Endothelial cell of umbilical vein (primary cell): ENCODE results near the gene CFHR3. TPM values are rescaled to one million over a fixed set of nuclear protein-coding genes. Genes with fewer than 3 reads are reported as not detected.

Experiments
- BruUV-seq: library from RNA; stranded (reverse); fragments of 400-500 nt; replicated peaks from 2 replicates; lab custom pipeline; 2021; lab: Mats Ljungman, UMichigan
- CTCF ChIA-PET: fragments of 300-600, 350-600 bp; sonication (Branson Sonifier 250); formaldehyde crosslinking; loops from one replicate; lab custom pipeline; 2021; ENCODE audit warnings: antibody characterized with exemption, inconsistent platforms; lab: Charles Lee
- POLR2A ChIA-PET: fragments of 300-600, 350-600 bp; sonication (Branson Sonifier 250); formaldehyde crosslinking; loops from one replicate; lab custom pipeline; 2021; ENCODE audit warnings: antibody characterized with exemption, inconsistent platforms; lab: Charles Lee
- DNase-seq: peaks from one replicate; pipeline ENCODE4 v3.0.0-alpha.2; 2011; ENCODE audit warnings: low read depth, low spot score
- FAIRE-seq: peaks from 2 replicates; lab custom pipeline; 2011; peaks lifted over from hg19 to GRCh38; lab: Jason Lieb, UNC
- H2AFZ ChIP-seq: 2 replicates; pipeline ENCODE4 v1.6.0; 2012; ENCODE audit warnings: low read depth, low read length, control low read depth, inconsistent platforms
- H3K27ac ChIP-seq: 2 replicates; pipeline ENCODE4 v1.5.1; 2011; ENCODE audit warnings: low read depth, mild to moderate bottlenecking, control low read depth, low read length, moderate library complexity; ENCODE audit not compliant: insufficient read depth
- H3K27me3 ChIP-seq, 2 experiments: 2 replicates each; pipeline versions ENCODE4 v1.6.0 to v1.6.1; 2011; ENCODE audit warnings: low read length in 2 of 2, mixed read lengths in 1 of 2; ENCODE audit not compliant: control insufficient read depth in 2 of 2, insufficient read depth in 2 of 2
- H3K36me3 ChIP-seq, 2 experiments: 2 replicates in 1 of 2; 3 replicates in 1 of 2; pipeline ENCODE4 v1.5.1; 2011; ENCODE audit warnings: low read length in 2 of 2, mild to moderate bottlenecking in 1 of 2, moderate library complexity in 1 of 2; ENCODE audit not compliant: control insufficient read depth in 2 of 2, insufficient read depth in 2 of 2; ENCODE audit errors: extremely low read depth in 1 of 2
- H3K4me1 ChIP-seq: 3 replicates; pipeline ENCODE4 v1.5.1; 2011; ENCODE audit warnings: mild to moderate bottlenecking, low read length; ENCODE audit not compliant: control insufficient read depth, insufficient read depth; ENCODE audit errors: extremely low read depth
- H3K4me2 ChIP-seq: 2 replicates; pipeline ENCODE4 v1.6.1; 2011; ENCODE audit warnings: low read length, control low read depth, mixed read lengths; ENCODE audit not compliant: insufficient read depth
- H3K4me3 ChIP-seq, 3 experiments: fragments of 200-600 bp in 1 of 3; sonication (generic), shearing (Covaris generic) in 1 of 3; replicated peaks in 1 of 3; 2 replicates each; pipeline ENCODE4 v1.5.1; 2011 to 2016; ENCODE audit warnings: control low read depth in 3 of 3, low read length in 3 of 3, mild to moderate bottlenecking in 2 of 3, inconsistent platforms in 1 of 3, low read depth in 1 of 3, moderate library complexity in 1 of 3; ENCODE audit not compliant: insufficient read depth in 1 of 3
- H3K79me2 ChIP-seq: 2 replicates; pipeline ENCODE4 v1.6.0; 2012; ENCODE audit warnings: low read length, inconsistent platforms; ENCODE audit not compliant: control insufficient read depth, insufficient read depth
- H3K9ac ChIP-seq: replicated peaks from 2 replicates; pipeline ENCODE3; 2011; ENCODE audit warnings: low read length, control low read depth; ENCODE audit not compliant: insufficient read depth; ENCODE audit errors: extremely low read depth
- H3K9me1 ChIP-seq: replicated peaks from 3 replicates; pipeline ENCODE4 v1.6.0; 2011; ENCODE audit warnings: mild to moderate bottlenecking, low read length; ENCODE audit not compliant: control insufficient read depth, insufficient read depth; ENCODE audit errors: extremely low read depth
- H3K9me3 ChIP-seq: replicated peaks from 2 replicates; pipeline ENCODE4 v1.5.1; 2012; ENCODE audit warnings: low read length, inconsistent platforms; ENCODE audit not compliant: control insufficient read depth, insufficient read depth
- H4K20me1 ChIP-seq: replicated peaks from 2 replicates; pipeline ENCODE3; 2011; ENCODE audit warnings: mild to moderate bottlenecking, low read length; ENCODE audit not compliant: control insufficient read depth, insufficient read depth; ENCODE audit errors: extremely low read depth
- EZH2 ChIP-seq: IDR thresholded peaks from 2 replicates; pipeline ENCODE4 v1.6.1; 2012; ENCODE audit warnings: borderline replicate concordance, low read depth, mild to moderate bottlenecking, moderate library complexity, low read length, inconsistent platforms; ENCODE audit not compliant: severe bottlenecking
- FOS ChIP-seq: IDR thresholded peaks from 2 replicates; pipeline ENCODE4 v1.6.1; 2011; ENCODE audit warnings: mild to moderate bottlenecking, low read length, moderate library complexity, borderline replicate concordance; ENCODE audit not compliant: insufficient read depth
- GATA2 ChIP-seq: IDR thresholded peaks from 2 replicates; pipeline ENCODE4 v1.7.0; 2011; ENCODE audit warnings: low read depth, mild to moderate bottlenecking, moderate library complexity, mixed read lengths, low read length; ENCODE audit not compliant: insufficient read length, insufficient read depth
- JUN ChIP-seq: IDR thresholded peaks from 2 replicates; pipeline ENCODE4 v1.6.1; 2011; ENCODE audit warnings: borderline replicate concordance, low read depth; ENCODE audit not compliant: insufficient read length, insufficient read depth
- MYC ChIP-seq: IDR thresholded peaks from one replicate; pipeline ENCODE4 v1.6.1; 2011; ENCODE audit warnings: mild to moderate bottlenecking, low read depth, low read length
- POLR2A ChIP-seq: IDR thresholded peaks from 2 replicates; pipeline ENCODE4 v1.6.1; 2012; ENCODE audit warnings: low read depth, mild to moderate bottlenecking, control low read depth, low read length
- POLR2AphosphoS5 ChIP-seq: IDR thresholded peaks from 2 replicates; pipeline ENCODE4 v1.6.1; 2012; ENCODE audit warnings: low read depth, mild to moderate bottlenecking, control low read depth, low read length, moderate library complexity; ENCODE audit not compliant: insufficient read depth
- dilution Hi-C: fragments of 300-500 bp; cut with MboI; formaldehyde crosslinking; loops from one replicate; pipeline ENCODE4 v1.15.0; 2019; ENCODE audit warnings: low sequenced_read_pairs; ENCODE audit not compliant: extremely low pct_ligation_motif_present
- intact Hi-C: fragments of 100-400 bp; cut with micrococcal nuclease; formaldehyde crosslinking; loops from one replicate; pipeline ENCODE4 v1.10.0; 2022
- polyA plus RNA-seq, 4 experiments: library from polyadenylated mRNA; depleted of rRNA in 3 of 4; stranded (reverse) in 3 of 4; unstranded in 1 of 4; fragments of >200 nt; gene quantifications; 2 replicates each; pipeline versions ENCODE4 v1.2.1 to v1.2.3, GENCODE V29; 2011 to 2012; ENCODE audit warnings: missing spikeins in 1 of 4
- total RNA-seq: library from RNA; stranded (reverse); gene quantifications from 2 replicates; pipeline ENCODE4 v1.2.3, GENCODE V29; 2021
- TF ChIP-seq, protein P1 (sequence below), 2 donors: IDR thresholded peaks; 1 replicate in 1 of 2; 2 replicates in 1 of 2; pipeline ENCODE4 v1.5.1; 2011; ENCODE audit warnings: low read length in 2 of 2, mild to moderate bottlenecking in 2 of 2, moderate library complexity in 2 of 2, control low read depth in 1 of 2, inconsistent platforms in 1 of 2, low read depth in 1 of 2; ENCODE audit not compliant: insufficient read depth in 1 of 2; ENCODE audit errors: extremely low read depth in 1 of 2
- TF ChIP-seq, protein P2 (sequence below): IDR thresholded peaks from 2 replicates; pipeline ENCODE4 v1.6.1; 2011; ENCODE audit not compliant: insufficient read depth, insufficient read length

The CFHR3 gene
- total and polyA plus RNA-seq, 2 donors (not counting 3 experiments of a cell fraction or from before 2014, with no cell fraction given): not detected

DNA sequence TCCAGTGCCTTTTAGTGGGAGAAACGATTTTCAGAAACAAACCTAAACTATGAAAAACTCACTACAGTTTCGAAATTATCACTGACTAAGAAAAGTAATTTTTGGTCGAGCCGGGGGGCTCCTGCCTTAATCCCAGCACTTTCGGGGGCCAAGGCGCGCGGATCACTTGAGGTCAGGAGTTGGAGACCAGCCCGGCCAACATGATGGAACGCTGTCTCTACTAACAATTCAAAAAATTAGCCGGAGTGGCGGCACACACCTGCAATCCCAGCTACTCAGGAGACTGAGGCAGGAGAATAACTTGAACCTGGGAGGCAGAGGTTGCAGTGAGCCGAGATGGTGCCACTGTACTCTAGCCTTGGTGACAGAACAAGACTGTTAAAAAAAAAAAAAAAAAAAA, 3.0 kb downstream of the CFHR3 start:
- ChIA-PET CTCF (no interaction called here), POLR2A (no interaction called here)
- FAIRE-seq: no peak
- Histone ChIP-seq H3K9me3 (no peaks in the 10 kb centered on the region), H2AFZ (no peak overlapping the region), H3K4me2 (no peak overlapping the region), H3K4me3 (no peak overlapping the region), H3K36me3 (no peaks in the 10 kb centered on the region), H3K27me3 (no peaks in the 10 kb centered on the region), H3K27ac (no peak overlapping the region), H3K79me2 (no peaks in the 10 kb centered on the region), H3K9me1 (no peaks in the 10 kb centered on the region), H3K4me1 (no peaks in the 10 kb centered on the region), H4K20me1 (no peaks in the 10 kb centered on the region), H3K9ac (no peak overlapping the region)
- intact Hi-C loops (no loop called here), dilution Hi-C loops (no loop called here)
- DNase-seq: no peak
- no TSS peak for BruUV-seq
- TF ChIP-seq FOS (no peak), EZH2 (no peak), MYC (no peak), POLR2AphosphoS5 (no peak), GATA2 (no peak), POLR2A (no peak), JUN (no peak)
- TF ChIP-seq, protein P1, sequence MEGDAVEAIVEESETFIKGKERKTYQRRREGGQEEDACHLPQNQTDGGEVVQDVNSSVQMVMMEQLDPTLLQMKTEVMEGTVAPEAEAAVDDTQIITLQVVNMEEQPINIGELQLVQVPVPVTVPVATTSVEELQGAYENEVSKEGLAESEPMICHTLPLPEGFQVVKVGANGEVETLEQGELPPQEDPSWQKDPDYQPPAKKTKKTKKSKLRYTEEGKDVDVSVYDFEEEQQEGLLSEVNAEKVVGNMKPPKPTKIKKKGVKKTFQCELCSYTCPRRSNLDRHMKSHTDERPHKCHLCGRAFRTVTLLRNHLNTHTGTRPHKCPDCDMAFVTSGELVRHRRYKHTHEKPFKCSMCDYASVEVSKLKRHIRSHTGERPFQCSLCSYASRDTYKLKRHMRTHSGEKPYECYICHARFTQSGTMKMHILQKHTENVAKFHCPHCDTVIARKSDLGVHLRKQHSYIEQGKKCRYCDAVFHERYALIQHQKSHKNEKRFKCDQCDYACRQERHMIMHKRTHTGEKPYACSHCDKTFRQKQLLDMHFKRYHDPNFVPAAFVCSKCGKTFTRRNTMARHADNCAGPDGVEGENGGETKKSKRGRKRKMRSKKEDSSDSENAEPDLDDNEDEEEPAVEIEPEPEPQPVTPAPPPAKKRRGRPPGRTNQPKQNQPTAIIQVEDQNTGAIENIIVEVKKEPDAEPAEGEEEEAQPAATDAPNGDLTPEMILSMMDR (IDR thresholded peaks at IDR 0.05; ENCODE audit: extremely low read depth in 1 of 2, insufficient read depth in 1 of 2, low read depth in 1 of 2, low read length in 2 of 2): no peak
- TF ChIP-seq, protein P2, sequence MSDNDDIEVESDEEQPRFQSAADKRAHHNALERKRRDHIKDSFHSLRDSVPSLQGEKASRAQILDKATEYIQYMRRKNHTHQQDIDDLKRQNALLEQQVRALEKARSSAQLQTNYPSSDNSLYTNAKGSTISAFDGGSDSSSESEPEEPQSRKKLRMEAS: no peak
